Tibial nerve (tissue), 3 donors: ENCODE data around the gene POLA2.

Experiments used
- CTCF ChIP-seq, 5 experiments: fragments of 200-600 bp in 3 of 5; fragments of 450-650 bp in 2 of 5; sonication (generic) in 3 of 5; IDR thresholded peaks; one replicate each; pipeline ENCODE4 v1.5.1; 2016 to 2019; ENCODE audit warnings: antibody characterized with exemption in 5 of 5, mild to moderate bottlenecking in 3 of 5, moderate library complexity in 2 of 5
- POLR2A ChIP-seq, 2 donors: fragments of 450-650 bp; IDR thresholded peaks; one replicate each; pipeline ENCODE4 v1.6.1; 2017; ENCODE audit warnings: antibody characterized with exemption in 2 of 2, mild to moderate bottlenecking in 2 of 2, moderate library complexity in 2 of 2

DNA sequence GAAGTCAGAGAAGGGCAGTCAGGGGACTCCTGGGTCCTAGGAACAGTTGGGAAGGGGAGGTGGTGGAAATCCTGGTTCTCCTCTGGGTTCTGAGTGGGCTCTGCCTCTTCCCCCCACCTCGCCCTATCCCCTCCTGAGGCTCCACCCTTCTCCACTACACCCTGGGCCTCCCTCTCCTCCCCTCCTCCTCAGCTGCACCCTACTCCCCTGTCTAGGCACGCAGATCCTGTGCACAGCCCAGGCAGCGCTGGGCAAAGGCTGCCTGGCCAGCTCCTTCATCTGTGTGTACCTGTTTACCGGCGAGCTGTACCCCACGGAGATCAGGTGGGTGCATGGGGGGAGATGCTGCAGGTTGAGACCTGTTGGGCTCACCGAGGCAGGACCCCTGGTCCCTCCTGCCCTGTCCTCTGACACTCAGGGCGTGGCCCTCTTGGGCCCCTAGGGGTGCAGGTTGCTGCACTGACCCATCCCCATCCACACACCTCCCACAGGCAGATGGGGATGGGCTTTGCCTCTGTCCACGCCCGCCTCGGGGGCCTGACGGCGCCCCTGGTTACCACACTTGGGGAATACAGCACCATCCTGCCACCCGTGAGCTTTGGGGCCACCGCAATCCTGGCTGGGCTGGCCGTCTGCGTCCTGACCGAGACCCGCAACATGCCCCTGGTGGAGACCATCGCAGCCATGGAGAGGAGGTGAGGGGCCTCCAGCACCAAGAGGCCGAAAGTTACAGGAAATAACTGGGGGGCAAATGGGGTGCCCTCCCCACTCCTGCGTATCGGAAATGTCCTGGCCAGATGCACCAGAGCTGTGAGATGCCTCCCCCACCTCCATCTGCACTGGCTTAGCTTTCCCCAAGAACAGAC, 25.3 kb upstream of the POLA2 start:
- TF ChIP-seq CTCF (IDR thresholded peaks at IDR 0.05) (no peak), POLR2A (IDR thresholded peaks at IDR 0.05) (no peak)
